ENCODE results near the gene XRRA1. TPM values are rescaled to one million over a fixed set of nuclear protein-coding genes. Genes with fewer than 3 reads are reported as not detected.

XRRA1 gene
- total and polyA plus RNA-seq, 4 donors: 2.4 to 27.8 (median 9.9) TPM

DNA sequence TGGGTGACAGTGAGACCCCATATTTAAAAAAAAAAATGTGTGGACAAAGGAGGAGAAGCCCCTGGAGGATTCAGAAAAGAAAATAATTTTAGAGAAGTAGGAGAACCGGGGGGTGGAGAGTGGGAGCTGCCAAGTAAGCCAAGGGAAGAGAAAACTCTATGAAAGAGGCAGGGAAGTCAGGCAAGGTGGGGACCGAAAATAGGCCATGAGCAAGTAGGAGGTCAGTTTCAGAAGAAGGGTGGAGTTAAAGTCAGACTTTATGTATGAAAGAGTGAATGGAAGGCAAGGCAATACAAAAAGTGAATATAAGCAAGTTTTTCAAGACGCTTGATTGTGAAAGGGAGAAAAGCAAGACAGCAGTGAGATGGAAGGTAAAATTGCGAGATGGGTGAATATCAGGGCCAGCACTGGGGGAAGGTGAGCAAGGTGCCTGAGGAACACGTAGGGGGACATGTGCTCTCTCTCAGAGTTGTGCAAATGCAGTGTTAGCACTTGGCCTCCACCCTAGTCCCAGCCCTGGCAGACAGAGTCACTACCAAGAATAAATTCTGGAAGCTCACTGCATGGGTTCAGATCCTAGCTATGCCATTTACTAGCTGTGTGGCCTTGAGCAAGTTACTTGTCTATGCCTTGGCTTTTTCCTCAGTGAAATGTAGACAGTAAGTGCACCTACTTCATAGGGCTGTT is 6.7 kb downstream of the XRRA1 start:
- no peak overlapping the region for H3K27ac ChIP-seq (ENCODE audit: low read depth in 1 of 2, low read length in 1 of 2)
- H3K9ac ChIP-seq (ENCODE audit: insufficient read depth in 1 of 2, low read length in 2 of 2): no peak overlapping the region
- ATAC-seq (ENCODE audit: insufficient read depth, low FRiP score) (no peak), DNase-seq (no peak)
- H3K4me3 ChIP-seq: no peak overlapping the region
- no peaks in the 10 kb centered on the region for H3K9me3 ChIP-seq (ENCODE audit: control insufficient read depth in 4 of 4, insufficient read depth in 3 of 4, low read length in 3 of 4)
- WGBS, 2 donors: 90 to 91% methylated on average over 5 of the region's 5 CpGs
- peaks cover 0 to 26% (median 6%) of the 10 kb centered on the region in 4 donors for H3K36me3 ChIP-seq (ENCODE audit: control insufficient read depth in 4 of 4, insufficient read depth in 4 of 4, low read length in 4 of 4)
- H3K27me3 ChIP-seq (ENCODE audit: control insufficient read depth in 3 of 3, insufficient read depth in 3 of 3, low read length in 2 of 3): no peaks in the 10 kb centered on the region
- TF ChIP-seq, protein P1, sequence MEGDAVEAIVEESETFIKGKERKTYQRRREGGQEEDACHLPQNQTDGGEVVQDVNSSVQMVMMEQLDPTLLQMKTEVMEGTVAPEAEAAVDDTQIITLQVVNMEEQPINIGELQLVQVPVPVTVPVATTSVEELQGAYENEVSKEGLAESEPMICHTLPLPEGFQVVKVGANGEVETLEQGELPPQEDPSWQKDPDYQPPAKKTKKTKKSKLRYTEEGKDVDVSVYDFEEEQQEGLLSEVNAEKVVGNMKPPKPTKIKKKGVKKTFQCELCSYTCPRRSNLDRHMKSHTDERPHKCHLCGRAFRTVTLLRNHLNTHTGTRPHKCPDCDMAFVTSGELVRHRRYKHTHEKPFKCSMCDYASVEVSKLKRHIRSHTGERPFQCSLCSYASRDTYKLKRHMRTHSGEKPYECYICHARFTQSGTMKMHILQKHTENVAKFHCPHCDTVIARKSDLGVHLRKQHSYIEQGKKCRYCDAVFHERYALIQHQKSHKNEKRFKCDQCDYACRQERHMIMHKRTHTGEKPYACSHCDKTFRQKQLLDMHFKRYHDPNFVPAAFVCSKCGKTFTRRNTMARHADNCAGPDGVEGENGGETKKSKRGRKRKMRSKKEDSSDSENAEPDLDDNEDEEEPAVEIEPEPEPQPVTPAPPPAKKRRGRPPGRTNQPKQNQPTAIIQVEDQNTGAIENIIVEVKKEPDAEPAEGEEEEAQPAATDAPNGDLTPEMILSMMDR (IDR thresholded peaks at IDR 0.05; ENCODE audit: control extremely low read depth, extremely low read depth): no peak
- no peaks in the 10 kb centered on the region for H3K4me1 ChIP-seq (ENCODE audit: control insufficient read depth in 5 of 5, insufficient read depth in 5 of 5, low read length in 5 of 5)

- DNase-seq (no peak), ATAC-seq (ENCODE audit: insufficient read depth, low FRiP score) (no peak)
- H3K27me3 ChIP-seq (ENCODE audit: control insufficient read depth in 3 of 3, insufficient read depth in 3 of 3, low read length in 2 of 3): no peaks in the 10 kb centered on the region
- peaks cover 0 to 30% (median 8%) of the 10 kb centered on the region in 4 donors for H3K36me3 ChIP-seq (ENCODE audit: control insufficient read depth in 4 of 4, insufficient read depth in 4 of 4, low read length in 4 of 4)
- H3K27ac ChIP-seq (ENCODE audit: low read depth in 1 of 2, low read length in 1 of 2): no peak overlapping the region
- no peak overlapping the region for H3K4me3 ChIP-seq
- H3K9ac ChIP-seq (ENCODE audit: insufficient read depth in 1 of 2, low read length in 2 of 2): no peak overlapping the region
- TF ChIP-seq, protein P1 (IDR thresholded peaks at IDR 0.05; ENCODE audit: control extremely low read depth, extremely low read depth): no peak
- no peaks in the 10 kb centered on the region for H3K4me1 ChIP-seq (ENCODE audit: control insufficient read depth in 5 of 5, insufficient read depth in 5 of 5, low read length in 5 of 5)
- no peaks in the 10 kb centered on the region for H3K9me3 ChIP-seq (ENCODE audit: control insufficient read depth in 4 of 4, insufficient read depth in 3 of 4, low read length in 3 of 4)
These were observed 7.4 kb downstream of the XRRA1 start for GRCh38 chr11:74941492-74941891.

- no peak overlapping the region for H3K4me3 ChIP-seq
- peaks cover 0 to 53% (median 15%) of the 10 kb centered on the region in 4 donors for H3K36me3 ChIP-seq (ENCODE audit: control insufficient read depth in 4 of 4, insufficient read depth in 4 of 4, low read length in 4 of 4)
- WGBS, 2 donors: 89 to 97% methylated on average over 5 of the region's 5 CpGs
- no peak overlapping the region for H3K27ac ChIP-seq (ENCODE audit: low read depth in 1 of 2, low read length in 1 of 2)
- no peaks in the 10 kb centered on the region for H3K9me3 ChIP-seq (ENCODE audit: control insufficient read depth in 4 of 4, insufficient read depth in 3 of 4, low read length in 3 of 4)
- H3K27me3 ChIP-seq (ENCODE audit: control insufficient read depth in 3 of 3, insufficient read depth in 3 of 3, low read length in 2 of 3): no peaks in the 10 kb centered on the region
- TF ChIP-seq, protein P1 (IDR thresholded peaks at IDR 0.05; ENCODE audit: control extremely low read depth, extremely low read depth): no peak
- no peak for ATAC-seq (ENCODE audit: insufficient read depth, low FRiP score)
- no peaks in the 10 kb centered on the region for H3K4me1 ChIP-seq (ENCODE audit: control insufficient read depth in 5 of 5, insufficient read depth in 5 of 5, low read length in 5 of 5)
- no peak overlapping the region for H3K9ac ChIP-seq (ENCODE audit: insufficient read depth in 1 of 2, low read length in 2 of 2)
- no peak for DNase-seq
These were observed 11.0 kb downstream of the XRRA1 start for GRCh38 chr11:74937696-74938475.
